Left ventricle myocardium inferior (tissue), 1 donor: ENCODE measurements around the gene KCNQ1. TPM values are rescaled to one million over a fixed set of nuclear protein-coding genes. Genes with fewer than 3 reads are reported as not detected.

Experiments
- DNase-seq: peaks from one replicate; pipeline ENCODE4 v3.0.0-alpha.2; 2020
- H3K27ac ChIP-seq: fragments of 200-600 bp; replicated peaks from 2 replicates; pipeline ENCODE4 v1.8.0; 2021
- H3K27me3 ChIP-seq: fragments of 200-600 bp; 2 replicates; pipeline ENCODE4 v1.8.0; 2021; ENCODE audit warnings: low read depth
- H3K36me3 ChIP-seq: fragments of 200-600 bp; 2 replicates; pipeline ENCODE4 v1.8.0; 2021
- H3K4me1 ChIP-seq: fragments of 200-600 bp; 2 replicates; pipeline ENCODE4 v1.8.0; 2021
- H3K4me3 ChIP-seq: fragments of 200-600 bp; 2 replicates; pipeline ENCODE4 v1.8.0; 2021; ENCODE audit warnings: mild to moderate bottlenecking, moderate library complexity
- H3K9me3 ChIP-seq: fragments of 200-600 bp; replicated peaks from 2 replicates; pipeline ENCODE4 v1.8.0; 2021
- intact Hi-C: fragments of 100-400 bp; cut with micrococcal nuclease; formaldehyde crosslinking; loops from one replicate; pipeline ENCODE4 v1.11.0; 2022
- total RNA-seq: library from RNA; stranded (reverse); fragmentation: NEBNext Ultra II Directional; extraction: Animal tissue kit (Norgen Biotek cat#: 25700); gene quantifications from one replicate; pipeline ENCODE4 v1.2.1, GENCODE V29; 2021
- TF ChIP-seq, protein P1 (sequence below): fragments of 200-600 bp; IDR thresholded peaks from 2 replicates; pipeline ENCODE4 v1.8.0; 2021; ENCODE audit warnings: antibody characterized with exemption, mild to moderate bottlenecking, borderline replicate concordance
- donor health status: DM: no; HTN: yes; CAD: no; lungs with severe emphysema.

The KCNQ1 gene
- total RNA-seq, 1 donor from 2014 or later: 41.8 TPM

DNA sequence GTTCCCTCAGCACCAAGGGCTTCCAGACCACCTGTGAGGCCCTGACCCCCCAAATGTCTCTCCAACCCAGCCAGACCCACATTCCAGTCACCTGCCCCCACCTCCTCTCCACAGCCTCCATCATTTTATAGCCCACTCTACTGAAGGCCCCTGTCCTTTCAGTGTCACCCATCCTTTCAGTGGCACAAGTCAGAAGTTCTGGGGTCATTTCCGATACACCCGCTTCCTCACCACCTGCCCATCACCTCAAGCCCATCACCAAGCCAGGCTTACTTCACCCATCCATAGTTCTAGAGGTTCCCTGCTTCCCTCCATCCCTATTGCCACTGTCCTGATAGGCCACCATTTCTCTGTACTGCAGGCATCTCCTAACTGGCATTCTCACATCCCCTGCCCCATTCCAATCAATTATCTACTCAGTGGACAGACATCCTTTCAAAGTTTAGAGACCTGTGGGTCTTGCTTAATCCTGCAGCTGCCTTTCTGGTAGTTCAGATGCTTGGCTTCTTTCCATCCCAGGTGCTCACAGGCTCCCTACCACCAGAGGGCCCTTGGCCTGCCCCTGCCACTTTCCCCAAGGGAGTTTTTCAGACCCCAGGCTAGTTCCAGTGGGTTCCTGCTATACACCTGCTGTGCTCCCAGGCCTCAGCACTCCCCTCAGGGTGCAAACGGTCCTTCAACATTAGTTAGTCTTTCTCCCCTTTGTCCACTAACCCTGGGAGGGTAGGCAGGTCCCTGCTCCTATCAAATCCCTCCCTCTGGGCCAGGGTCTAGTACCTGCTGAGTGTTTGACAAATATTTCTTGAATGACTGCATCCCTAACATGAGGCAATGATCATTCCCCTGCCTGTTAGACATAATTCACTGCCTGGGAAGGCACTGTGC lies 247.4 kb downstream of the KCNQ1 start:
- DNase-seq: no peak
- no peak overlapping the region for H3K27ac ChIP-seq
- TF ChIP-seq, protein P1, sequence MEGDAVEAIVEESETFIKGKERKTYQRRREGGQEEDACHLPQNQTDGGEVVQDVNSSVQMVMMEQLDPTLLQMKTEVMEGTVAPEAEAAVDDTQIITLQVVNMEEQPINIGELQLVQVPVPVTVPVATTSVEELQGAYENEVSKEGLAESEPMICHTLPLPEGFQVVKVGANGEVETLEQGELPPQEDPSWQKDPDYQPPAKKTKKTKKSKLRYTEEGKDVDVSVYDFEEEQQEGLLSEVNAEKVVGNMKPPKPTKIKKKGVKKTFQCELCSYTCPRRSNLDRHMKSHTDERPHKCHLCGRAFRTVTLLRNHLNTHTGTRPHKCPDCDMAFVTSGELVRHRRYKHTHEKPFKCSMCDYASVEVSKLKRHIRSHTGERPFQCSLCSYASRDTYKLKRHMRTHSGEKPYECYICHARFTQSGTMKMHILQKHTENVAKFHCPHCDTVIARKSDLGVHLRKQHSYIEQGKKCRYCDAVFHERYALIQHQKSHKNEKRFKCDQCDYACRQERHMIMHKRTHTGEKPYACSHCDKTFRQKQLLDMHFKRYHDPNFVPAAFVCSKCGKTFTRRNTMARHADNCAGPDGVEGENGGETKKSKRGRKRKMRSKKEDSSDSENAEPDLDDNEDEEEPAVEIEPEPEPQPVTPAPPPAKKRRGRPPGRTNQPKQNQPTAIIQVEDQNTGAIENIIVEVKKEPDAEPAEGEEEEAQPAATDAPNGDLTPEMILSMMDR: peak; percentile 20
- intact Hi-C loops: no loop called here
- no peaks in the 10 kb centered on the region for H3K27me3 ChIP-seq
- no peak overlapping the region for H3K4me3 ChIP-seq
- no peaks in the 10 kb centered on the region for H3K9me3 ChIP-seq
- no peaks in the 10 kb centered on the region for H3K36me3 ChIP-seq
- peaks cover 92% of the 10 kb centered on the region for H3K4me1 ChIP-seq

DNA sequence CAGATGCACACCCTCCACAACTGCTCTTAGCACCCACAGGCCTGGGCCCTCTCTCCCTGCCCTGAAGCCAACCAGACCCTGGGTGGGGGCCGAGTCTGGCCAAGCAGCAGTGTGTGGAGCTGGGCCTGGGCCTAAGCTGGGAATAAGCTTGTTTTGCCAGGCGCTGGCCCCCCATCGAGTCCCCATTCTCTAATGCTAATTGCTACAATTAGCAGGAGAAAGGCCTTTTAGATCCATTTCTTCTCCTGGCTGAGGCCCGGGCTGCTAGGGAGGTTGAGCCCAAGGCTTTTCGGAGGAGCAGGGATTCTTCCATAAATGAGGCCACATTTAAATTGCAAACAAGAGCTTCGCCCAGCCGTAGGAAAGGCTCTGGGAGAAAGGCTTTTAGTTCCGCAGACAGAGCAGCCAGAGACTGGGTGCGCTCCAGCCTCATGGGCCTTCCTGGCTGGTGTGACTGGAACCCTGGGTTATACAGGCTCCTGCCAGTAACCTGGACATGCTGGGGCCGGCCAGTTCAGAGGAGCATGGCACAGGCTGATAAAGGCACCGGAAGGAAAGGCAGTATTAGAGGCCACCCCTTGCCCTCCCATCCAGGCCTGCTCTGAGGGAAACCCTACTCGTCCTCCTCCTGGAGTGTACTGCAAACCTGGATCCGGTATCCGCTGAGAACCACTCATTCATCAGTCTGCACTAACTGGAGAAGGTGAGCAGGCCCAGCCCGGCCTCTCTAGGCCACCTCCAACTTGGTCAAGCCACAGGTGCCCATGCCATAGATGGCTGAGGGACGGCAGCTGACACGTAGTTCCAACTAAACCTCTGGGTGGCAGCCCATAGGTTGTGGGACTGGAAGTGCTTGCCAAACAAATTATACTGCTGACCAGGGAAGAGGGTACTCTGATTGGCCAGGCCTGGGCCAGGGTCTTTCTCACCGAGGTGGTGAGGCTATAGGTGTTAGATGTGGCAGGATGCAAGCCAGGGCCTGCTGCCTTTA lies 248.8 kb downstream of the KCNQ1 start:
- Histone ChIP-seq H3K9me3 (no peaks in the 10 kb centered on the region), H3K4me3 (no peak overlapping the region), H3K36me3 (no peaks in the 10 kb centered on the region), H3K27ac (no peak overlapping the region), H3K4me1 (peaks cover 79% of the 10 kb centered on the region), H3K27me3 (no peaks in the 10 kb centered on the region)
- intact Hi-C loops: no loop called here
- DNase-seq: peak; percentile 7
- TF ChIP-seq, protein P1: no peak

DNA sequence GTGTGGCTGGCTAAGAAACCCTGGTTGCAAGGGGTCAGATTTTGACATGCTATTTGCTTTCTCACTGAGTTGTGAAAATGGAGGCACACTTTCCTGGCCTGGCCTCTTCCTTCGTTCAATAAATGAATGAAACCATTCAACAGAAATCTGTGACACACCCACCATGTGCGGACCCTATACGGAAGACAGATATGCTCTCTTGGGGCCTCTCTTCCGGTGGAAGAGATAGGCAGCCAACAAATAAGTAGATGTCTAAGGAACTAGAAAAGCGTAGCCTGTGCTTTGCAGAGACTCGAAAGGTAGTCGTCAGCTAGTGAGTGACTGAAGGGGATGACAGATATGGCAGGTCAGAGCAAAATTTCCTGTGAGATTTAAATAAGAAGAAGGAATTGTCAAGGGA lies 249.7 kb downstream of the KCNQ1 start:
- no peak overlapping the region for H3K4me3 ChIP-seq
- intact Hi-C loops: no loop called here
- no peak for DNase-seq
- no peaks in the 10 kb centered on the region for H3K9me3 ChIP-seq
- no peaks in the 10 kb centered on the region for H3K27me3 ChIP-seq
- H3K36me3 ChIP-seq: no peaks in the 10 kb centered on the region
- TF ChIP-seq, protein P1: no peak
- H3K27ac ChIP-seq: no peak overlapping the region
- peaks cover 69% of the 10 kb centered on the region for H3K4me1 ChIP-seq

DNA sequence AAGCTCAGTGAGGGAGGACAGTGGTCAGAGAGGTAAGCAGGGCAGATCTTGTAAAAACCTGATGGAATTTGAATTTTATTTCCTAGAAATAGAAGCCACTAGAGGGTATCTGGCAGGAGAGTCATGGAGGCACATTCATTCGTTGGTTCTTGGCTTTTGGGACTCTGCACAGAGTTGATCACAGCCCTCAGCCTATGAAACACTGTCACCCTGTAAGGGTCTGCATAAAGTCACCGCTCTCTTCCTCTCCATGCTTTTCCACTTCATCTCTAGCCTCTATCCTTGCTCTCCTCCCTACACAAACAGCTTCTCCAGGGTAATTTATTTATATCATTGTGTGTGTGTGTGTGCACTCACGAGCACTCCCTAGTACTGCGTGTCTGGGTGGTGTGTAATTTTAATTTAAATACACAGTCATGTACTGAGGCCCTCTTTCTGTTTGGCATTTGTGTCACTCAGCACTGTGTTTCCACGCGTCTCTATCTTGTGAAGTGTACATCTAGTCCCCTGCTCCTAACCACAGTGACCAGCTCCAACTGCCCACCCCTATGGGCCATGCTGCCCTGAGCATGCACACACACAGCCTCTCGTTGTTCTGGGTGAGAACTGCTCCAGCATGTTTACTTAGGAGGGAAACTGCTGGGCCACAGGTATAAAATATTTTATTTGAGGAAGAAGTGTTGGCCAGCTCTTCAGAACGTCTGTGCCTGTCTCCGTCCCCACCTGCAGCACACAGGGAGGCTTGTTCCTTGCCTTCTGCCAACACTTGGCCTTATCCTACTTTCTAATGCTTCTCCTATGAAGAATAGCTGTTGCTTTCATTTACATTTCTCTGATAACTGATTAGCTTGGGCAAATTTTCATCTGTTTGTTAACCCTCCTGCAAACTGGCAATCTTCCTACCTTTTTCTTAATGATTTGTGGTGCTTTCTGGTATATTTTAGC lies 250.5 kb downstream of the KCNQ1 start:
- Histone ChIP-seq H3K9me3 (no peaks in the 10 kb centered on the region), H3K27ac (no peak overlapping the region), H3K36me3 (no peaks in the 10 kb centered on the region), H3K4me1 (peaks cover 63% of the 10 kb centered on the region), H3K4me3 (no peak overlapping the region), H3K27me3 (no peaks in the 10 kb centered on the region)
- TF ChIP-seq, protein P1: no peak
- peak; percentile 2 for DNase-seq
- intact Hi-C loops: no loop called here
